A673 (cell line): ENCODE measurements around the gene INPP4B. TPM values are rescaled to one million over a fixed set of nuclear protein-coding genes. Genes with fewer than 3 reads are reported as not detected.

Source experiments
- BruUV-seq: library from RNA; stranded (reverse); fragments of 400-500 nt; replicated peaks from 2 replicates; lab custom pipeline; 2021; lab: Mats Ljungman, UMichigan
- CTCF ChIA-PET: fragments of 300-600 bp; sonication (Branson Sonifier 250); formaldehyde crosslinking; loops from one replicate; lab custom pipeline; 2022; ENCODE audit warnings: antibody characterized with exemption; lab: Charles Lee
- POLR2A ChIA-PET: fragments of 300-600 bp; sonication (Branson Sonifier 250); formaldehyde crosslinking; loops from one replicate; lab custom pipeline; 2022; ENCODE audit warnings: antibody characterized with exemption; ENCODE audit not compliant: low non-redundant PET; lab: Charles Lee
- DNase-seq: peaks from one replicate; pipeline ENCODE4 v3.0.0-alpha.2; 2015; ENCODE audit warnings: low spot score
- H3K27ac ChIP-seq: fragments of 200-600 bp; sonication (generic); 2 replicates; pipeline ENCODE4 v1.5.1; 2016; ENCODE audit warnings: mixed run types, low read depth, mild to moderate bottlenecking, mixed read lengths, antibody characterized with exemption, low read length; ENCODE audit not compliant: poor library complexity, severe bottlenecking
- H3K27me3 ChIP-seq: fragments of 200-600 bp; sonication (generic); replicated peaks from 2 replicates; pipeline ENCODE4 v1.6.1; 2017; ENCODE audit warnings: mixed run types, low read depth, mild to moderate bottlenecking, mixed read lengths, antibody characterized with exemption, low read length; ENCODE audit not compliant: insufficient read depth, poor library complexity
- H3K36me3 ChIP-seq: fragments of 200-600 bp; sonication (generic); 2 replicates; pipeline ENCODE4 v1.6.1; 2016; ENCODE audit warnings: mixed run types, mild to moderate bottlenecking, mixed read lengths, antibody characterized with exemption, low read length; ENCODE audit not compliant: insufficient read depth, poor library complexity, severe bottlenecking
- H3K4me1 ChIP-seq: fragments of 200-600 bp; sonication (generic); 2 replicates; pipeline ENCODE4 v1.6.1; 2017; ENCODE audit warnings: mixed run types, mild to moderate bottlenecking, mixed read lengths, antibody characterized with exemption, low read length; ENCODE audit not compliant: insufficient read depth, poor library complexity, severe bottlenecking
- H3K4me3 ChIP-seq: fragments of 200-600 bp; sonication (generic); 2 replicates; pipeline ENCODE4 v1.5.1; 2016; ENCODE audit warnings: low read depth, mixed run types, mild to moderate bottlenecking, mixed read lengths, low read length; ENCODE audit not compliant: poor library complexity, severe bottlenecking
- H3K9me3 ChIP-seq: fragments of 200-600 bp; sonication (generic); 2 replicates; pipeline ENCODE4 v1.6.1; 2016; ENCODE audit warnings: mixed run types, low read depth, mild to moderate bottlenecking, mixed read lengths, antibody characterized with exemption, low read length; ENCODE audit not compliant: poor library complexity, severe bottlenecking
- EZH2 ChIP-seq: fragments of 200-600 bp; sonication (generic); IDR thresholded peaks from 2 replicates; pipeline ENCODE4 v1.6.1; 2017; ENCODE audit warnings: borderline replicate concordance, low read depth, mild to moderate bottlenecking, mixed read lengths, antibody characterized with exemption, low read length; ENCODE audit not compliant: poor library complexity, severe bottlenecking
- intact Hi-C: fragments of 100-400 bp; cut with micrococcal nuclease; formaldehyde crosslinking; loops from one replicate; pipeline ENCODE4 v1.10.0; 2022; ENCODE audit not compliant: unreplicated experiment
- total RNA-seq: library from RNA; stranded (reverse); gene quantifications from 2 replicates; pipeline ENCODE4 v1.2.3, GENCODE V29; 2021
- TF ChIP-seq, protein P1 (sequence below): fragments of 300-800, 200-600 bp; sonication (generic); conservative IDR thresholded peaks from 2 replicates; pipeline ENCODE4 v1.5.1; 2017; ENCODE audit warnings: low read depth, mild to moderate bottlenecking, antibody characterized with exemption, low read length, moderate library complexity, mixed read lengths

Gene INPP4B
- total RNA-seq, 1 experiment from 2014 or later, result 13.1 TPM

DNA sequence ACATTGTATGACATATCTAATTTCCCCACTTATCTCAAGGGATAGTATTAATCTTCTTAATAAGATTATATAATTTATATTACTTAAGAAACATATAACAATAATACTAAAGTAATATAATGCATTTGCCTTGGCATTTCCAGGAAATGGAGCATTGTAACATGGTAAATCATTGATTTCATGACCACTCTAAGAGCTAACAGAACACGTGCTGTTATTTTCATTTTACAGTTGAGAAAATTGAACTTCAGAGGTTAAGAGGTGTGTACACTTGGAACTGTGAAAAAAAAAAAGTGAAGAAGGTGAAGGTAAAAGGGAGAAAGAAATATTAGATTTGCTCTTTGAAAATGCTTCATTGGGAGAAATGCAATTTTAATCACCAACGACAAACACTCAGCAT is 687.1 kb downstream of the INPP4B start:
- Histone ChIP-seq H3K4me3 (no peak overlapping the region), H3K27me3 (no peaks in the 10 kb centered on the region), H3K9me3 (no peaks in the 10 kb centered on the region), H3K36me3 (no peaks in the 10 kb centered on the region), H3K4me1 (no peaks in the 10 kb centered on the region), H3K27ac (no peak overlapping the region)
- ChIA-PET POLR2A (no interaction called here), CTCF (no interaction called here)
- intact Hi-C loops, result no loop called here
- DNase-seq, result no peak
- TF ChIP-seq, protein P1, sequence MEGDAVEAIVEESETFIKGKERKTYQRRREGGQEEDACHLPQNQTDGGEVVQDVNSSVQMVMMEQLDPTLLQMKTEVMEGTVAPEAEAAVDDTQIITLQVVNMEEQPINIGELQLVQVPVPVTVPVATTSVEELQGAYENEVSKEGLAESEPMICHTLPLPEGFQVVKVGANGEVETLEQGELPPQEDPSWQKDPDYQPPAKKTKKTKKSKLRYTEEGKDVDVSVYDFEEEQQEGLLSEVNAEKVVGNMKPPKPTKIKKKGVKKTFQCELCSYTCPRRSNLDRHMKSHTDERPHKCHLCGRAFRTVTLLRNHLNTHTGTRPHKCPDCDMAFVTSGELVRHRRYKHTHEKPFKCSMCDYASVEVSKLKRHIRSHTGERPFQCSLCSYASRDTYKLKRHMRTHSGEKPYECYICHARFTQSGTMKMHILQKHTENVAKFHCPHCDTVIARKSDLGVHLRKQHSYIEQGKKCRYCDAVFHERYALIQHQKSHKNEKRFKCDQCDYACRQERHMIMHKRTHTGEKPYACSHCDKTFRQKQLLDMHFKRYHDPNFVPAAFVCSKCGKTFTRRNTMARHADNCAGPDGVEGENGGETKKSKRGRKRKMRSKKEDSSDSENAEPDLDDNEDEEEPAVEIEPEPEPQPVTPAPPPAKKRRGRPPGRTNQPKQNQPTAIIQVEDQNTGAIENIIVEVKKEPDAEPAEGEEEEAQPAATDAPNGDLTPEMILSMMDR, result no peak
- TF ChIP-seq EZH2, result no peak
- BruUV-seq, result no TSS peak

DNA sequence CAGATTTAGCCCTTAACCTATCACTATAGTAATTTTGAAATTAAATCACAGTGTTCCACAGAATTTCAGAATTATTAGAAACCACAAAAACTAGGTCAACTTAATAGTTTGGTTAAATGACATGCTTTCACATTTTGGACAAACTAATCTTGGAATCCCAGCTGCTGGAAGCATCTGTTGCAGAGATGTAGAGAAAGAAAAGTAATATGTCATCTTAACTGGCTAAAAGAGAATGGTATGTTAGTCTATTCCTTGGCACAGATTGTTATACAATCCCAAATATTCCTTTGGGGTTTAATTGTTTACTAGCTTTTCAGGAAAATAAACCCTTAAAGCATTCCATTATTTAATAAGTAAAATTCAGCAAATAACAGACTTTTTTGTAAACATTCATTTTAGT is 689.8 kb downstream of the INPP4B start:
- H3K4me3 ChIP-seq, result no peak overlapping the region
- BruUV-seq, result no TSS peak
- intact Hi-C loops, result no loop called here

DNA sequence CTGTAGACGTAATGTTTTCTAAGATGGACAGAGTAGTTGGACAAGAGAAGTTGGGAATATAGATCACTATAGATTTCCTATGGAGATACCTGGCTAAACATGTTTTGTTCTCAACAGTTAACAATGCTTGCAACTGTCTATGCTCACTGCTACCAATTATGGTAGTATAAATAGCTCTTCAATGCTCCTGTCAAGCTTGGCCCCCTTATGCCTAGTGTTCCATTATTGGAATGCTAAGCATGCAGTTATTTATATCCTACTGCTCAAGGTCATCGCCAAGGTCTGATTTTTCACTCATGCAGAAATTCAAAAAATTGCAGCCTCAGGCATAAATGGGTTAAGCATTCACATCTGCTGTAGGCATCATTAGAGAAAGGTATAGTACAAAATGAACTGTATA is 690.8 kb downstream of the INPP4B start:
- intact Hi-C loops, result no loop called here
- Histone ChIP-seq H3K36me3 (no peaks in the 10 kb centered on the region), H3K4me3 (no peak overlapping the region), H3K9me3 (no peaks in the 10 kb centered on the region), H3K4me1 (no peaks in the 10 kb centered on the region), H3K27me3 (no peaks in the 10 kb centered on the region), H3K27ac (no peak overlapping the region)
- ChIA-PET POLR2A (no interaction called here), CTCF (no interaction called here)
- no TSS peak for BruUV-seq
- DNase-seq, result no peak
- TF ChIP-seq, protein P1, result no peak
- no peak for TF ChIP-seq EZH2

More for the DNA sequence above, 689.8 kb downstream of the INPP4B start:
- TF ChIP-seq EZH2, result no peak
- TF ChIP-seq, protein P1, result no peak
- Histone ChIP-seq H3K4me1 (no peaks in the 10 kb centered on the region), H3K36me3 (no peaks in the 10 kb centered on the region), H3K27me3 (no peaks in the 10 kb centered on the region), H3K27ac (no peak overlapping the region), H3K9me3 (no peaks in the 10 kb centered on the region)
- no peak for DNase-seq
- POLR2A ChIA-PET, result no interaction called here
- CTCF ChIA-PET, result no interaction called here
